MM.1S (cell line): ENCODE data around the gene NFATC4.

Source experiments
- DNase-seq: peaks from one replicate; pipeline ENCODE4 v3.0.0-alpha.2; 2015
- H2AFZ ChIP-seq: fragments of 300-600 bp; sonication (generic); 2 replicates; pipeline ENCODE4 v1.6.0; 2016; ENCODE audit warnings: antibody characterized with exemption, low read length
- H3F3A ChIP-seq: fragments of 300-600 bp; sonication (generic); 2 replicates; pipeline ENCODE4 v1.6.1; 2016; ENCODE audit warnings: mild to moderate bottlenecking, antibody characterized with exemption, low read length, moderate library complexity, mixed read lengths; ENCODE audit not compliant: insufficient read depth
- H3K27ac ChIP-seq: fragments of 300-600 bp; sonication (generic); 2 replicates; pipeline ENCODE4 v1.5.1; 2016; ENCODE audit warnings: mild to moderate bottlenecking, low read length
- H3K27me3 ChIP-seq: fragments of 300-600 bp; sonication (generic); replicated peaks from 2 replicates; pipeline ENCODE4 v1.6.0; 2016; ENCODE audit warnings: low read length; ENCODE audit not compliant: insufficient read depth
- H3K36me3 ChIP-seq: fragments of 300-600 bp; sonication (generic); replicated peaks from 2 replicates; pipeline ENCODE4 v1.6.1; 2016; ENCODE audit warnings: mild to moderate bottlenecking, low read length, mixed read lengths; ENCODE audit not compliant: insufficient read depth
- H3K4me1 ChIP-seq: fragments of 300-600 bp; sonication (generic); 2 replicates; pipeline ENCODE4 v1.6.1; 2016; ENCODE audit warnings: low read length, mixed read lengths
- H3K4me2 ChIP-seq: fragments of 300-600 bp; sonication (generic); 2 replicates; pipeline ENCODE4 v1.6.0; 2016; ENCODE audit warnings: low read depth, low read length
- H3K4me3 ChIP-seq: fragments of 300-600 bp; sonication (generic); 2 replicates; pipeline ENCODE4 v1.5.1; 2016; ENCODE audit warnings: low read length, mixed read lengths
- H3K79me2 ChIP-seq: fragments of 300-600 bp; sonication (generic); 2 replicates; pipeline ENCODE4 v1.6.1; 2016; ENCODE audit warnings: mixed run types, low read length, mixed read lengths
- H3K9ac ChIP-seq: fragments of 300-600 bp; sonication (generic); 2 replicates; pipeline ENCODE4 v1.6.1; 2016; ENCODE audit warnings: low read length, mixed read lengths
- H3K9me2 ChIP-seq: fragments of 300-600 bp; sonication (generic); replicated peaks from 2 replicates; pipeline ENCODE4 v1.6.1; 2016; ENCODE audit warnings: mild to moderate bottlenecking, low read length, mixed read lengths; ENCODE audit not compliant: insufficient read depth
- H3K9me3 ChIP-seq: fragments of 300-600 bp; sonication (generic); replicated peaks from 2 replicates; pipeline ENCODE4 v1.6.1; 2016; ENCODE audit warnings: mild to moderate bottlenecking, low read length, mixed read lengths; ENCODE audit not compliant: insufficient read depth
- H4K20me1 ChIP-seq: fragments of 300-600 bp; sonication (generic); 2 replicates; pipeline ENCODE4 v1.6.1; 2016; ENCODE audit warnings: mild to moderate bottlenecking, low read length, moderate library complexity, mixed read lengths; ENCODE audit not compliant: insufficient read depth
- EZH2 ChIP-seq: fragments of 300-600 bp; sonication (generic); optimal IDR thresholded peaks from 2 replicates; pipeline ENCODE3; 2017; ENCODE audit warnings: low read depth, mild to moderate bottlenecking, antibody characterized with exemption, low read length, mixed read lengths
- EZH2phosphoT487 ChIP-seq: fragments of 300-600 bp; sonication (generic); IDR thresholded peaks from 2 replicates; pipeline ENCODE4 v1.6.1; 2018; ENCODE audit warnings: antibody characterized with exemption, low read length
- TF ChIP-seq, protein P1 (sequence below): fragments of 300-600 bp; sonication (generic); IDR thresholded peaks from 2 replicates; pipeline ENCODE4 v1.5.1; 2016; ENCODE audit warnings: antibody characterized with exemption, low read length, mixed read lengths

Gene NFATC4

GRCh38 chr14:24329073-24329663 is 38.8 kb upstream of the NFATC4 start:
- 0 out of 2 replicates have a peak, but pooled peaks cover 3% of the 10 kb centered on the region for H3K4me1 ChIP-seq
- no peak overlapping the region for H3K4me2 ChIP-seq
- H3K9me2 ChIP-seq: no peaks in the 10 kb centered on the region
- H3K36me3 ChIP-seq: no peaks in the 10 kb centered on the region
- no peak overlapping the region for H3K4me3 ChIP-seq
- no peak overlapping the region for H3K9ac ChIP-seq
- no peaks in the 10 kb centered on the region for H4K20me1 ChIP-seq
- H3K79me2 ChIP-seq: no peaks in the 10 kb centered on the region
- no peak overlapping the region for H2AFZ ChIP-seq
- H3K27me3 ChIP-seq: no peaks in the 10 kb centered on the region
- H3F3A ChIP-seq: no peaks in the 10 kb centered on the region
- DNase-seq: no peak
- H3K27ac ChIP-seq: no peak overlapping the region
- TF ChIP-seq, protein P1, sequence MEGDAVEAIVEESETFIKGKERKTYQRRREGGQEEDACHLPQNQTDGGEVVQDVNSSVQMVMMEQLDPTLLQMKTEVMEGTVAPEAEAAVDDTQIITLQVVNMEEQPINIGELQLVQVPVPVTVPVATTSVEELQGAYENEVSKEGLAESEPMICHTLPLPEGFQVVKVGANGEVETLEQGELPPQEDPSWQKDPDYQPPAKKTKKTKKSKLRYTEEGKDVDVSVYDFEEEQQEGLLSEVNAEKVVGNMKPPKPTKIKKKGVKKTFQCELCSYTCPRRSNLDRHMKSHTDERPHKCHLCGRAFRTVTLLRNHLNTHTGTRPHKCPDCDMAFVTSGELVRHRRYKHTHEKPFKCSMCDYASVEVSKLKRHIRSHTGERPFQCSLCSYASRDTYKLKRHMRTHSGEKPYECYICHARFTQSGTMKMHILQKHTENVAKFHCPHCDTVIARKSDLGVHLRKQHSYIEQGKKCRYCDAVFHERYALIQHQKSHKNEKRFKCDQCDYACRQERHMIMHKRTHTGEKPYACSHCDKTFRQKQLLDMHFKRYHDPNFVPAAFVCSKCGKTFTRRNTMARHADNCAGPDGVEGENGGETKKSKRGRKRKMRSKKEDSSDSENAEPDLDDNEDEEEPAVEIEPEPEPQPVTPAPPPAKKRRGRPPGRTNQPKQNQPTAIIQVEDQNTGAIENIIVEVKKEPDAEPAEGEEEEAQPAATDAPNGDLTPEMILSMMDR: no peak
- no peak for TF ChIP-seq EZH2phosphoT487
- no peak for TF ChIP-seq EZH2
- no peaks in the 10 kb centered on the region for H3K9me3 ChIP-seq

DNA sequence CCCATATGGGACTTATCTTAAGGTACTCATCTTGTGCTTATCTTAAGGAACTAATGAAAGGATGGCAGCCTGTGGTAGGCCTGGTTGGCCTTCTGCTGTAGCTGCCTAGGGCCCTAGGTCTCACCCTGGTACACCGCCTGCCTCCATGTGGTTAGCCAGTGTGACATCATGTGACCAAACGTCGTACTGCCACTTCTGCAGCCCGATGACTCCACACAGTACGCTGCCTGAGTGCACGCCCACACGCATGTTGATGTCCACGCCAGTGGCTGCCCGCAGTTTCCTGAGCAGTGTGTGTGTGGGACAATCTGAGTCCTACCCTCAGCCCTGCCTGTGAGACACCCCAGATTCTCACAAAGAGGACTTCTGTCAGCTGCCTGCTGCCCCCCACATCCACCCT is 38.2 kb upstream of the NFATC4 start:
- H4K20me1 ChIP-seq: no peaks in the 10 kb centered on the region
- TF ChIP-seq, protein P1: no peak
- no peak for TF ChIP-seq EZH2
- no peak for TF ChIP-seq EZH2phosphoT487
- H3K9ac ChIP-seq: no peak overlapping the region
- H3K79me2 ChIP-seq: no peaks in the 10 kb centered on the region
- no peaks in the 10 kb centered on the region for H3K9me2 ChIP-seq
- H3K4me3 ChIP-seq: no peak overlapping the region
- H3K36me3 ChIP-seq: no peaks in the 10 kb centered on the region
- H2AFZ ChIP-seq: no peak overlapping the region
- H3K4me1 ChIP-seq: 0 out of 2 replicates have a peak, but pooled peaks cover 3% of the 10 kb centered on the region
- no peaks in the 10 kb centered on the region for H3K27me3 ChIP-seq
- no peaks in the 10 kb centered on the region for H3F3A ChIP-seq
- no peak for DNase-seq
- no peak overlapping the region for H3K4me2 ChIP-seq
- no peaks in the 10 kb centered on the region for H3K9me3 ChIP-seq
- H3K27ac ChIP-seq: no peak overlapping the region

GRCh38 chr14:24330973-24331674 is 36.9 kb upstream of the NFATC4 start:
- no peak overlapping the region for H3K4me3 ChIP-seq
- no peak for DNase-seq
- no peak for TF ChIP-seq EZH2phosphoT487
- TF ChIP-seq, protein P1: no peak
- no peak for TF ChIP-seq EZH2
- H3K36me3 ChIP-seq: no peaks in the 10 kb centered on the region
- H3K27ac ChIP-seq: no peak overlapping the region
- H3K79me2 ChIP-seq: no peaks in the 10 kb centered on the region
- H3K9me3 ChIP-seq: no peaks in the 10 kb centered on the region
- H3K4me2 ChIP-seq: no peak overlapping the region
- H4K20me1 ChIP-seq: no peaks in the 10 kb centered on the region
- 0 out of 2 replicates have a peak, but pooled peaks cover 3% of the 10 kb centered on the region for H3K4me1 ChIP-seq
- no peaks in the 10 kb centered on the region for H3K9me2 ChIP-seq
- no peaks in the 10 kb centered on the region for H3F3A ChIP-seq
- no peak overlapping the region for H3K9ac ChIP-seq
- no peaks in the 10 kb centered on the region for H3K27me3 ChIP-seq
- H2AFZ ChIP-seq: no peak overlapping the region
